OCI-LY3 (cell line): ENCODE data around the gene INKA2.

ENCODE experiments used
- H2AFZ ChIP-seq: fragments of 200-600, 300-600 bp; shearing (Covaris generic); 2 replicates; pipeline ENCODE4 v1.6.0; 2014; ENCODE audit warnings: antibody characterized with exemption, low read depth, low read length
- H3K27ac ChIP-seq: fragments of 200-600, 300-600 bp; sonication (generic); 2 replicates; pipeline ENCODE4 v1.5.1; 2014; ENCODE audit warnings: mild to moderate bottlenecking, low read length, moderate library complexity, mixed read lengths
- H3K27me3 ChIP-seq: fragments of 200-600, 300-600 bp; sonication (generic); 2 replicates; pipeline ENCODE4 v1.6.1; 2014; ENCODE audit warnings: low read depth, low read length, mixed read lengths
- H3K36me3 ChIP-seq: fragments of 200-600, 300-600 bp; sonication (generic); replicated peaks from 2 replicates; pipeline ENCODE3; 2014; ENCODE audit warnings: low read depth, low read length, mixed read lengths
- H3K4me1 ChIP-seq: fragments of 300-600, 200-600 bp; sonication (generic); 2 replicates; pipeline ENCODE4 v1.6.1; 2014; ENCODE audit warnings: low read length, mixed read lengths
- H3K4me2 ChIP-seq: fragments of 200-600, 300-600 bp; sonication (generic); 2 replicates; pipeline ENCODE4 v1.6.1; 2014; ENCODE audit warnings: low read length, mixed read lengths
- H3K4me3 ChIP-seq: fragments of 300-600, 200-600 bp; sonication (generic); 2 replicates; pipeline ENCODE4 v1.5.1; 2014; ENCODE audit warnings: antibody characterized with exemption, mild to moderate bottlenecking, low read length, moderate library complexity
- H3K79me2 ChIP-seq: fragments of 300-600, 200-600 bp; shearing (Covaris generic); 2 replicates; pipeline ENCODE4 v1.6.1; 2014; ENCODE audit warnings: mild to moderate bottlenecking, low read length, mixed read lengths
- H3K9ac ChIP-seq: fragments of 300-600, 200-600 bp; shearing (Covaris generic); 2 replicates; pipeline ENCODE4 v1.6.0; 2014; ENCODE audit warnings: mild to moderate bottlenecking, low read length, moderate library complexity
- H3K9me3 ChIP-seq: fragments of 200-600, 300-600 bp; shearing (Covaris generic); 2 replicates; pipeline ENCODE4 v1.6.1; 2014; ENCODE audit warnings: low read length, mixed read lengths; ENCODE audit not compliant: insufficient read depth
- H4K20me1 ChIP-seq: fragments of 200-600, 300-600 bp; sonication (generic); 2 replicates; pipeline ENCODE4 v1.6.1; 2016; ENCODE audit warnings: low read length, mixed read lengths; ENCODE audit not compliant: insufficient read depth
- EZH2phosphoT487 ChIP-seq: fragments of 200-600 bp; shearing (Covaris generic); IDR thresholded peaks from 2 replicates; pipeline ENCODE4 v1.6.1; 2018; ENCODE audit warnings: antibody characterized with exemption, mixed run types, low read depth
- TF ChIP-seq, protein P1 (sequence below): fragments of 200-600, 300-600 bp; sonication (generic); IDR thresholded peaks from 2 replicates; pipeline ENCODE4 v1.5.1; 2014; ENCODE audit warnings: antibody characterized with exemption, low read length, low read depth

The INKA2 gene

DNA sequence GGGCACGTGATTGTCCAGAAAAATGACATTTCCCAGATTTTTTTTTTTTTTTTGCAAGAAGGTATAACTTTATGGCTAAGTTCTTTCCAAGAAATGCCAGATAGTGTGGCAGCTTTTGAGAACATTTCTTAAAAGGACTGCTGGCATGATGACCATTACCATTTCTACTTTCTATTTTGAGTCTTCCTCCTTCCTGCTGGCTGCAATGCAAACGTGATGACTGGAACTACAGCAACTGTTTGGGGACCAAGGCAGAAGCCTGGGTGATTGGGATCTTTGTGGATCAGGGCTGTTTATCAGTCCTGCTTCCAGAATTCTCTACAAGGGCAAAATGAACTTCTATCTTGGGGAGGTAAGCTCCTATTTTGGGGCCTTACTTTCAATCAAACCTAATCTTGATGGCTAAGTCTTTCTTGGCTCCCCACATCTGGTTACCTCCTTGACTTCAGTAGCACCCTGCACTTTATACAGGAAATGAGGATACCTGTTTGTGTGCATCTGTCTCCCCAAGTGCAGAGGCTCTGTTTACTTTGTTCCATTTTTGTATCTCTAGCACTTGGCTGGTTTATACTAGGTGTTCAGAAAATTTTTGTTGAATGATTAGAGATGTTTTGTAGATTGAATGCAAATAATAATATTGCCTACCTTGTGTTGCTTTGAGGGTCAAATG lies 12.8 kb upstream of the INKA2 start:
- H3K9me3 ChIP-seq: no peaks in the 10 kb centered on the region
- TF ChIP-seq, protein P1, sequence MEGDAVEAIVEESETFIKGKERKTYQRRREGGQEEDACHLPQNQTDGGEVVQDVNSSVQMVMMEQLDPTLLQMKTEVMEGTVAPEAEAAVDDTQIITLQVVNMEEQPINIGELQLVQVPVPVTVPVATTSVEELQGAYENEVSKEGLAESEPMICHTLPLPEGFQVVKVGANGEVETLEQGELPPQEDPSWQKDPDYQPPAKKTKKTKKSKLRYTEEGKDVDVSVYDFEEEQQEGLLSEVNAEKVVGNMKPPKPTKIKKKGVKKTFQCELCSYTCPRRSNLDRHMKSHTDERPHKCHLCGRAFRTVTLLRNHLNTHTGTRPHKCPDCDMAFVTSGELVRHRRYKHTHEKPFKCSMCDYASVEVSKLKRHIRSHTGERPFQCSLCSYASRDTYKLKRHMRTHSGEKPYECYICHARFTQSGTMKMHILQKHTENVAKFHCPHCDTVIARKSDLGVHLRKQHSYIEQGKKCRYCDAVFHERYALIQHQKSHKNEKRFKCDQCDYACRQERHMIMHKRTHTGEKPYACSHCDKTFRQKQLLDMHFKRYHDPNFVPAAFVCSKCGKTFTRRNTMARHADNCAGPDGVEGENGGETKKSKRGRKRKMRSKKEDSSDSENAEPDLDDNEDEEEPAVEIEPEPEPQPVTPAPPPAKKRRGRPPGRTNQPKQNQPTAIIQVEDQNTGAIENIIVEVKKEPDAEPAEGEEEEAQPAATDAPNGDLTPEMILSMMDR: no peak
- TF ChIP-seq EZH2phosphoT487: no peak
- H3K36me3 ChIP-seq: no peaks in the 10 kb centered on the region
- no peaks in the 10 kb centered on the region for H3K27me3 ChIP-seq
- no peak overlapping the region for H3K4me2 ChIP-seq
- no peak overlapping the region for H3K9ac ChIP-seq
- peaks cover 13% of the 10 kb centered on the region for H3K4me1 ChIP-seq
- H3K27ac ChIP-seq: no peak overlapping the region
- H3K4me3 ChIP-seq: no peak overlapping the region
- no peak overlapping the region for H2AFZ ChIP-seq
- H3K79me2 ChIP-seq: peaks cover 21% of the 10 kb centered on the region
- no peaks in the 10 kb centered on the region for H4K20me1 ChIP-seq

DNA sequence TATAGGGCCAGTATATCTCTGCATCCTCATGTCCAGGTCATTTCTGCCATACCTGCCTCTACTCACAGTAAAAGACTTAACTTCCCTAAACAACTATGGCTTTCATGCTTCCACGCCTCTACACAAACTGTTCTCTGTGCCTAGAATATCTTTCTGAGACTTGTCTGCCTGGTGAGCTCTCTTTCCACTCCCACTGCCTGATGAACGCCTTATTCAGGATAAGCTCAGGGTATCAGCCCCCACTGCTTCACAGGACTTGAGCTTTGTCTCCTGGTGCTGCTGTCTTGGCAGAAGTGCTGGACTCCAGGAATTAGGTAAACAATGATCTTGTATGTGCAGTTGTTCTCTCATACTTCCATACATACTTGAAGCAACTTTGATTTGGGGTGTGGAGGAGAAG lies 11.7 kb upstream of the INKA2 start:
- H3K9me3 ChIP-seq: no peaks in the 10 kb centered on the region
- H2AFZ ChIP-seq: no peak overlapping the region
- no peaks in the 10 kb centered on the region for H3K27me3 ChIP-seq
- no peak overlapping the region for H3K27ac ChIP-seq
- H3K4me3 ChIP-seq: no peak overlapping the region
- no peak for TF ChIP-seq EZH2phosphoT487
- TF ChIP-seq, protein P1: no peak
- H3K36me3 ChIP-seq: no peaks in the 10 kb centered on the region
- peaks cover 9% of the 10 kb centered on the region; the same call in 1 of the 2 replicates for H3K79me2 ChIP-seq
- no peak overlapping the region for H3K4me2 ChIP-seq
- H3K9ac ChIP-seq: no peak overlapping the region
- no peaks in the 10 kb centered on the region for H4K20me1 ChIP-seq
- H3K4me1 ChIP-seq: peaks cover 10% of the 10 kb centered on the region

DNA sequence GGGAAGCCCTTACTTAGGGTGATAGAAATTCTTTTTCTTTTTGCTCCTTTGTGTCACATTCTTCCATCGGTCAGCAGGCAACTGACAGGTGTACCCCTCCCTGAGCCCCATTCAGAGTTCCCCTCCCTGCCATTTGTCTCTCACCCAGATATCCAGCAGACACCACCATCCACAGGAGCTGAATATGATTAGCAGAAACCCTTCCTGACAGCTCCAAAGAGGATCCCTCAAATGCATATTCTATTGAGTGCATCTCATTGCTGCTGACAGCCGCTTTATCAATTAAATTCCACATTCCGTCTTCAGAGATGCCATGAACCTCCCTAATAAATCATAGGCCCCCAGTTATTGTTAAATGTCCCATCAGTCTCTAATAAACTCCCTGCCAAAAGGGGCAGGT lies 10.4 kb upstream of the INKA2 start:
- TF ChIP-seq, protein P1: no peak
- Histone ChIP-seq H3K4me3 (no peak overlapping the region), H3K4me1 (peaks cover 8% of the 10 kb centered on the region), H4K20me1 (no peaks in the 10 kb centered on the region), H2AFZ (no peak overlapping the region), H3K36me3 (no peaks in the 10 kb centered on the region), H3K4me2 (no peak overlapping the region), H3K79me2 (no peaks in the 10 kb centered on the region), H3K27ac (no peak overlapping the region), H3K27me3 (no peaks in the 10 kb centered on the region), H3K9me3 (no peaks in the 10 kb centered on the region), H3K9ac (no peak overlapping the region)

DNA sequence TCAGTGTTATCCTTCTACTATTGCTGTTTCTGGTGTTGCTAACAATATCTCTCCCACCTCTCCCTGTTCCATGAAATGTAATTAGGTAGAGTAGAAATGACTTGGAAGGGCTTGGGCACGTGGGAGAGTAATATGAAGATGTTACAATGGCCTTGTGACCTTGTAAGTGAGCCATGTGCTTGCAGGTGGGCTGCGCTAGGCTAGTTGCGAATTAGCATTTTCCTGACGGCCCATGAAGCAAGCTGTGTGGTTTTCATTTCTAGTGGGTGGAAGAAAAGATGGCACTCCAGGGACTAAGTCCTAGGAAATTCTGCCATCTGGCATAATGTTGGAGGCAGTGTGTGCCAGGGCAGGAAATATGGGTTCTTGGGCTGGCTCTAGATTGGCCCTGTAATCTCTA lies 8.8 kb upstream of the INKA2 start:
- Histone ChIP-seq H3K4me2 (no peak overlapping the region), H3K36me3 (no peaks in the 10 kb centered on the region), H3K79me2 (no peaks in the 10 kb centered on the region), H3K27ac (no peak overlapping the region), H4K20me1 (no peaks in the 10 kb centered on the region), H2AFZ (no peak overlapping the region), H3K4me3 (no peak overlapping the region), H3K9me3 (no peaks in the 10 kb centered on the region), H3K9ac (no peak overlapping the region), H3K4me1 (peaks cover 6% of the 10 kb centered on the region; the same call in 1 of the 2 replicates), H3K27me3 (no peaks in the 10 kb centered on the region)
- TF ChIP-seq, protein P1: no peak
- no peak for TF ChIP-seq EZH2phosphoT487
